MCF 10A (cell line): ENCODE measurements around the gene LRPAP1. TPM values are rescaled to one million over a fixed set of nuclear protein-coding genes. Genes with fewer than 3 reads are reported as not detected.

Experiments used
- BruUV-seq: library from RNA; stranded (reverse); fragments of 400-500 nt; replicated peaks from 2 replicates; lab custom pipeline; 2021; lab: Mats Ljungman, UMichigan
- CTCF ChIA-PET: fragments of 300-600 bp; sonication (Branson Sonifier 250); formaldehyde crosslinking; extraction: SDS; loops from one replicate; lab custom pipeline; 2021; ENCODE audit warnings: antibody characterized with exemption, inconsistent platforms; lab: Yijun Ruan, JAX
- POLR2A ChIA-PET: fragments of 300-600, 350-650 bp; sonication (Branson Sonifier 250); formaldehyde crosslinking; extraction: SDS; loops from one replicate; lab custom pipeline; 2020; ENCODE audit warnings: antibody characterized with exemption, inconsistent platforms; lab: Yijun Ruan, JAX
- DNase-seq: peaks from one replicate; pipeline ENCODE4 v3.0.0-alpha.2; 2018; ENCODE audit not compliant: unreplicated experiment
- H3K27ac Mint-ChIP-seq: one replicate; pipeline ENCODE4 v1.8.0; 2022; ENCODE audit warnings: mild to moderate bottlenecking, low read depth, mixed read lengths; ENCODE audit not compliant: unreplicated experiment
- H3K27me3 Mint-ChIP-seq: one replicate; pipeline ENCODE4 v1.8.0; 2022; ENCODE audit warnings: mixed read lengths; ENCODE audit not compliant: insufficient read depth, unreplicated experiment
- H3K36me3 Mint-ChIP-seq: one replicate; pipeline ENCODE4 v1.8.0; 2022; ENCODE audit warnings: mild to moderate bottlenecking, moderate library complexity, mixed read lengths; ENCODE audit not compliant: insufficient read depth, unreplicated experiment
- H3K4me1 Mint-ChIP-seq: one replicate; pipeline ENCODE4 v1.8.0; 2022; ENCODE audit warnings: mixed read lengths; ENCODE audit not compliant: insufficient read depth, unreplicated experiment
- H3K4me3 Mint-ChIP-seq: one replicate; pipeline ENCODE4 v1.8.0; 2022; ENCODE audit warnings: mild to moderate bottlenecking, moderate library complexity, mixed read lengths; ENCODE audit not compliant: unreplicated experiment
- H3K9me3 Mint-ChIP-seq: one replicate; pipeline ENCODE4 v1.8.0; 2022; ENCODE audit warnings: mixed read lengths; ENCODE audit not compliant: unreplicated experiment
- intact Hi-C: fragments of 100-400 bp; cut with micrococcal nuclease; formaldehyde crosslinking; loops from 2 replicates; pipeline ENCODE4 v1.14.1; 2022
- total RNA-seq: library from RNA; stranded (reverse); gene quantifications from 2 replicates; pipeline ENCODE4 v1.2.3, GENCODE V29; 2022
- TF ChIP-seq, protein P1 (sequence below): fragments of 200-600 bp; IDR thresholded peaks from one replicate; pipeline ENCODE4 v1.8.0; 2022; ENCODE audit warnings: antibody characterized with exemption, mild to moderate bottlenecking; ENCODE audit not compliant: unreplicated experiment

The LRPAP1 gene
- total RNA-seq, 1 experiment from 2014 or later, result 93.6 TPM

DNA sequence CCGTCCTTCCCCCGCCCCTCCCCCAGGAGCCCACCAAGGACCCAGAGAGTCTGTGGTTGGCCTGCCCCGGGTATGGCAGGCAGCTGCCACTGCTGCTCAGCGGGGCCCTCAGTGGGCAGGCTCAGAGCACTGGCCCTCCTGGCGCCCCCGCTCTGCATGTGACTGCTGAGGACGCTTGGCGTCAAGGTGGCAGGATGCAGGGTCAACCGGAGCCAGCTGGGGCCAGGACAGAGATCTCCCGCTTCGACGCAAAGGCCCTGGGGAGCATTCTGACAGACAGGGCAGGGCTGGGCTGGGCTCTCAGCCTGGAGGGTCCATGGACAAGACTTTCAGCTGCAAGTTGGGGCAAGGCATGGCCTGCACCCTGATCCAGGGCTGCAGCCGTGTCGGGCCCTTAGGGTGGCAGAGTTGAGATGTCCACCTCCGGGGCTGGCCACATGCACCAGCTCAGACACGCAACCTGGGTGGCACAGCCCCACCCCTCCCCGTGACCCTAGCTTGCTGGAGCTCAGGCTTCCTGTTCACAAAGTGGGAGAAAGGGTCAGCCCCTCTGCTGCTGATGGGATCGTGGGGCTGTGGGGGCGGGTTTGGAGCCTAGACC is 30.3 kb downstream of the LRPAP1 start:
- Mint-ChIP-seq H3K27me3 (no peaks in the 10 kb centered on the region), H3K27ac (no peak overlapping the region), H3K4me3 (no peak overlapping the region), H3K9me3 (no peaks in the 10 kb centered on the region), H3K36me3 (peaks cover 45% of the 10 kb centered on the region), H3K4me1 (no peaks in the 10 kb centered on the region)
- CTCF ChIA-PET, result interaction anchor here (0.7 kb wide), 2 partner anchors 21 to 126 kb away, joined by 3 read pairs; no protein-coding TSS in a partner anchor
- TF ChIP-seq, protein P1, sequence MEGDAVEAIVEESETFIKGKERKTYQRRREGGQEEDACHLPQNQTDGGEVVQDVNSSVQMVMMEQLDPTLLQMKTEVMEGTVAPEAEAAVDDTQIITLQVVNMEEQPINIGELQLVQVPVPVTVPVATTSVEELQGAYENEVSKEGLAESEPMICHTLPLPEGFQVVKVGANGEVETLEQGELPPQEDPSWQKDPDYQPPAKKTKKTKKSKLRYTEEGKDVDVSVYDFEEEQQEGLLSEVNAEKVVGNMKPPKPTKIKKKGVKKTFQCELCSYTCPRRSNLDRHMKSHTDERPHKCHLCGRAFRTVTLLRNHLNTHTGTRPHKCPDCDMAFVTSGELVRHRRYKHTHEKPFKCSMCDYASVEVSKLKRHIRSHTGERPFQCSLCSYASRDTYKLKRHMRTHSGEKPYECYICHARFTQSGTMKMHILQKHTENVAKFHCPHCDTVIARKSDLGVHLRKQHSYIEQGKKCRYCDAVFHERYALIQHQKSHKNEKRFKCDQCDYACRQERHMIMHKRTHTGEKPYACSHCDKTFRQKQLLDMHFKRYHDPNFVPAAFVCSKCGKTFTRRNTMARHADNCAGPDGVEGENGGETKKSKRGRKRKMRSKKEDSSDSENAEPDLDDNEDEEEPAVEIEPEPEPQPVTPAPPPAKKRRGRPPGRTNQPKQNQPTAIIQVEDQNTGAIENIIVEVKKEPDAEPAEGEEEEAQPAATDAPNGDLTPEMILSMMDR, result no peak
- intact Hi-C loops, result no loop called here
- DNase-seq, result no peak
- BruUV-seq, result no TSS peak
- POLR2A ChIA-PET, result no interaction called here

DNA sequence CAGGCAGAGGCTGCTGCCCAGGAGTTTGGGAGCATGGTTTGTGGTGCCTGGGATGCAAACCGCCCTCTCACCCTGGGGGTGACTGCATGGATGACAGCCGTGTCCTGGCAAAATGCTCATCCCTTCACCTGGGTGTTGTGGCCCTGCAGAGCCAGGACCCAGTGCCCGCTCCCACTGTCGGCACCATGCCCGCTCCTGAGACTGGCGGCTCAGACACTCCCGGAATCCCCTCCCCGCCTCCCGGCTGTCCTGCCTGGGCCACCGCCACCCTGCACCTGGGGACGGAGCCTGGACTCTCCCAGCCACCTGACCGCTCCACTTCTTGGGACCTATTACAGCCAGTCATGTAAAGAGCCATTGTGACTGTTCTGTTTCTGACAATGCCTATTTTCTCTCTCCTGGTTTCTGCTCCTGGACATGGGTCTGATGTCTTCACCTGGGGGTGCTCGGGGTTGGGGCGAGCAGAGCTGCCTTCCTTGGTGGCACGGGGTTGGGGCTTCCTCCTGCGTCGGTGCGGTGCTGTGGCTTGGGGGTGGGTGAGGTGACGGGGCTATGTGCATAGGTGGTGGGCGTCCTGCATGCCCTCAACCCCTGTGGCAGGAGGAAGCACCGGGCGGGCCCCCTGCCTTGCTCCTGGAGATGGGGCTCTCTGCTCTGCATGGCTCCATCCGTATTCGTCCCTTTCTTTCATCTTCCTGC is 30.9 kb downstream of the LRPAP1 start:
- TF ChIP-seq, protein P1, result no peak
- Mint-ChIP-seq H3K36me3 (peaks cover 38% of the 10 kb centered on the region), H3K27me3 (no peaks in the 10 kb centered on the region), H3K9me3 (no peaks in the 10 kb centered on the region), H3K27ac (no peak overlapping the region), H3K4me1 (no peaks in the 10 kb centered on the region), H3K4me3 (no peak overlapping the region)
- ChIA-PET POLR2A (no interaction called here), CTCF (interaction anchor here (0.7 kb wide), 2 partner anchors 20 to 125 kb away, joined by 3 read pairs; no protein-coding TSS in a partner anchor)
- DNase-seq, result no peak
- intact Hi-C loops, result no loop called here
- BruUV-seq, result no TSS peak

DNA sequence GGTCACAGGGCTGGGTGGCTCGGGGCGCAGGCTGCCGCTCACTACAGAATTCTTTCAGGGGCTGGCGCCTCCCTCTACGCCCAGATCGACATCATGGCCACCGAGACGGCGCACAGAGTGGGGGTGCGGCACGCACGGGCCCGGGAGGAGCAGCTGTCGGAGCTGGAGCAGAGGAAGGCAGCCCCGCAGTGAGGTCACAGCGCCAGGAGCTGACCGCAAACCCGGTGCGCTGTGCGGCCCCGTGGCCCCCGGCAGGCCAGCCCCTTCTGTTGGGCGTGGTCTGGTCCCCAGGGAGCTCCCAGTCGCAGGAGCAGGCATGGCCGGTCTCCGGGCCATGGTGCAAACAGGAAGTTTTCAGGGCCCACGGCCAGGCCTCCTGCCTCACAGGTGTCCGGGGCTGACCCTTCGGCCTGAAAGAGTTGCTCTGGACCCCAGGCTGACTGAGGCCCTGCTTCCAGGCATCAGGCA is 31.6 kb downstream of the LRPAP1 start:
- intact Hi-C loops, result no loop called here
- DNase-seq, result no peak
- Mint-ChIP-seq H3K27ac (no peak overlapping the region), H3K36me3 (peaks cover 32% of the 10 kb centered on the region), H3K4me1 (no peaks in the 10 kb centered on the region), H3K9me3 (no peaks in the 10 kb centered on the region), H3K4me3 (no peak overlapping the region), H3K27me3 (no peaks in the 10 kb centered on the region)
- no TSS peak for BruUV-seq
- ChIA-PET POLR2A (no interaction called here), CTCF (interaction anchor here (1.3 kb wide), 1 partner anchor 20 kb away, joined by 3 read pairs; no protein-coding TSS in a partner anchor)
- TF ChIP-seq, protein P1, result no peak

DNA sequence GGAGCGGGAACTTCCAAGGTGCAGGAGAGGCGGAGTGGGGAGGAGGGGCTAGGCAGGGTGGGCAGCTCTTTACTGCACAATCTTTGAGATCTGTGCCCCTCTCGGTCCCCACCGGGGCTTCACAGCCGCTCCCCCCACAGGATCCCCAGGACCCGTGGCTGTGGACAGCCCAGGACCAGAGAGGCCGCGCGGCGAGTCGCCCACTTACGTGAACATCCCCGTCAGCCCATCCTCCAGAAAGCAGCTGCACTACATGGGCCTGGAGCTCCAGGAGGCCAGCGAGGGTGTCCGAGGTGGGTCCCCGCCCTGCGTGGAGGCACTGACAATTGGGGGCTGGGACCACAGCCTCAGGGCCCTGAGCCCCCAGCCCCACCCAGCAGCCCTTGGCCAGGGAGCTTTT is 32.1 kb downstream of the LRPAP1 start:
- intact Hi-C loops, result no loop called here
- CTCF ChIA-PET, result interaction anchor here (1.3 kb wide), 1 partner anchor 19 kb away, joined by 3 read pairs; no protein-coding TSS in a partner anchor
- BruUV-seq, result no TSS peak
- no peak overlapping the region for H3K4me3 Mint-ChIP-seq
- POLR2A ChIA-PET, result no interaction called here
- H3K27me3 Mint-ChIP-seq, result no peaks in the 10 kb centered on the region
- no peaks in the 10 kb centered on the region for H3K9me3 Mint-ChIP-seq
- peaks cover 27% of the 10 kb centered on the region for H3K36me3 Mint-ChIP-seq
- no peaks in the 10 kb centered on the region for H3K4me1 Mint-ChIP-seq
- no peak overlapping the region for H3K27ac Mint-ChIP-seq
- DNase-seq, result no peak
- TF ChIP-seq, protein P1, result no peak
